ENCODE measurements around the gene HLA-DOB.

HLA-DOB gene

DNA sequence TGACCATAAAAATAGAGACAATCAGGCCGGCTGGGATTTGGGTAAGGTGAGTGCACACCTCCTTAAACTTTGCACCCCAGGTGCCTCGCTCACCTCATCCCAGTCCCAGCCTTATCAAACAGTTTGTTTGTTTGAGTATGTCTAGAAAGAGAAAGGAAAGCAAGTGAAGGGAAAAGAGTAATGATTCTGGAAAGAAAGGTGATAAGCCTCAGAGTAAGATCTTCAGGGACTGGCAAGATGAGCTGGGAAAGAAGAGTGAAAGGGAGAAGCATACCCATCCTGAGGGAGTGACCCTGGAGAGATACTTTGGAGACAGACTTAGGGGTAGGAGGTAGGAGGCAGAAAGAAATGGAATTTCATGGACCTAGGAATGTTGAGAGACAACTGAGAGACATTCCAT lies 20.1 kb upstream of the HLA-DOB start:
- Mint-ChIP-seq H3K36me3 (ENCODE audit: low read depth) (peaks cover 83% of the 10 kb centered on the region), H3K4me1 (ENCODE audit: low read depth) (peaks cover 85% of the 10 kb centered on the region), H3K27ac (peak overlapping the region; percentile 76), H3K4me3 (peak overlapping the region; percentile 88), H3K27me3 (no peaks in the 10 kb centered on the region), H3K9me3 (no peaks in the 10 kb centered on the region)

DNA sequence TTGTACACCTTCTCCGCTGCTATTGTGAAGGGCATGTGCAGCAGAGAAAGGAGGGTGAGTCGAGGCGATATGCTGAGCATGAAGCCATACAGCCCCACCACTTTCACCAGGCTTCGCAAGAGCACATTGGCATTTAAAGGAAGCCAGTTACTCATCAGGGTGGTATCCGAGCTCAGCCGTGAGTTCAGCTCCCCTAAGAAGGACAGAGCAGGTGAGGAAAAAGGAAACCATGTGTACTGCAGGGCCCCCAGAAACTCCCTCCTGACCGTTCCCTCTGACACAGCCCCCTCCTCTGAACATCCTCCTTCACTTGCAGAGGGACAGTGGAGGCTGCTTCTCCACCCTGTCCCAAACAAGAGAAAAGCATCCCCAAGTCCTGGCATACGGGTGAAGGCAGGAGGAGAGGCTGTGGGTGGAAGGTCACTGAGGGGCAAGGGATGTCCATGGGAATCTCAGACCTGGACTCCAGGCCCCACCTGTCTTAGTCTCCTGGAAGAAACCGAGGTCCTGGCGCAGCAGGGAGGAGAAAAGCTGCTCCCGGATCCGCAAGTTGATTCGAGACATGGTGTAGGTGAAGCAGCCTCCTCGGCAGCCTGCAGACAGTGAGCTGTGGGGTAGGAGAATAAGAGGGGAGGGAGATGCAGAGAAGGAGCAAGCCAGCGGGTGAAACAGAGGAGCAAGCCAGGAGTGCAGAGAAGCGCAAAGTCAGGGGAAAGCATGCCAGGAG lies 18.5 kb upstream of the HLA-DOB start:
- H3K9me3 Mint-ChIP-seq, result no peaks in the 10 kb centered on the region
- no peaks in the 10 kb centered on the region for H3K27me3 Mint-ChIP-seq
- H3K4me3 Mint-ChIP-seq, result peak overlapping the region; percentile 88
- peak overlapping the region; percentile 76 for H3K27ac Mint-ChIP-seq
- H3K4me1 Mint-ChIP-seq (ENCODE audit: low read depth), result peaks cover 80% of the 10 kb centered on the region
- H3K36me3 Mint-ChIP-seq (ENCODE audit: low read depth), result peaks cover 83% of the 10 kb centered on the region

DNA sequence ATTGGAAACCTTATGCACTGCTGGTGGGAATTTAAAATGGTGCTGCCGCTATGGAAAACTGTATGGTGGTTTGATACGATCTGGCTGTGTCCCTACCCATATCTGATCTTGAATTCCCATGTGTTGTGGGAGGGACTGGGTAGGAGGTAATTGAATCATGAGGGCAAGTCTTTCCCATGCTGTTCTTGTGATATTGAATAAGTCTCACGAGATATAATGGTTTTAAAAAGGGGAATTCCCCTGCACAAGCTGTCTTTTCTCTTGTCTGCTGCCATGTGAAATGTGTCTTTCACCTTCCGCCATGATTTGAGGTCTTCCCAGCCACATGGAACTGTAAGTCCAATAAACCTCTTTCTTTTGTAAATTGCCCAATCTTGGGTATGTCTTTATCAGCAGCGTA lies 16.9 kb upstream of the HLA-DOB start:
- H3K36me3 Mint-ChIP-seq (ENCODE audit: low read depth), result peaks cover 90% of the 10 kb centered on the region
- no peaks in the 10 kb centered on the region for H3K27me3 Mint-ChIP-seq
- no peaks in the 10 kb centered on the region for H3K9me3 Mint-ChIP-seq
- peak overlapping the region; percentile 88 for H3K4me3 Mint-ChIP-seq
- H3K27ac Mint-ChIP-seq, result peak overlapping the region; percentile 76
- H3K4me1 Mint-ChIP-seq (ENCODE audit: low read depth), result peaks cover 71% of the 10 kb centered on the region

DNA sequence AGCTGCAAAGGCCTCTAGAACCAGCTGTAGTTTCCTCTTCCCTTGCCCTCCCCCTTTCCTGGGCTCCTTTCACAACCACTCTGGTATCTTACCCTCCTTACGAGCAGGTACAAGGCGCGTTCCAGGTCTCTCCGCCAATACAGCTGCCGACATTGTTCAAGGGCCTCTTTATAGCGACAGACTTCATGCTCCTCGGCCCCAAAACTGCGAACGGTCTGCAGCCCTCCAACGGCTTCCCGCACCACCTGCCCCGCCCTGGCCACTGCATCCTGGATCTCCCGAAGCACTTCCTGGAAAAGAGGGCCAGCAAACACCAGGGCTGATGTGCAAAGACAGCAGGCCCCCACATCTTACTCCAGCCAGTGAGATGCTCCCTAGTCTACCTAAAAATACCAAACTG lies 15.7 kb upstream of the HLA-DOB start:
- Mint-ChIP-seq H3K9me3 (no peaks in the 10 kb centered on the region), H3K27me3 (no peaks in the 10 kb centered on the region), H3K4me1 (ENCODE audit: low read depth) (peaks cover 78% of the 10 kb centered on the region), H3K27ac (peak overlapping the region; percentile 53), H3K4me3 (no peak overlapping the region), H3K36me3 (ENCODE audit: low read depth) (peaks cover 97% of the 10 kb centered on the region)

DNA sequence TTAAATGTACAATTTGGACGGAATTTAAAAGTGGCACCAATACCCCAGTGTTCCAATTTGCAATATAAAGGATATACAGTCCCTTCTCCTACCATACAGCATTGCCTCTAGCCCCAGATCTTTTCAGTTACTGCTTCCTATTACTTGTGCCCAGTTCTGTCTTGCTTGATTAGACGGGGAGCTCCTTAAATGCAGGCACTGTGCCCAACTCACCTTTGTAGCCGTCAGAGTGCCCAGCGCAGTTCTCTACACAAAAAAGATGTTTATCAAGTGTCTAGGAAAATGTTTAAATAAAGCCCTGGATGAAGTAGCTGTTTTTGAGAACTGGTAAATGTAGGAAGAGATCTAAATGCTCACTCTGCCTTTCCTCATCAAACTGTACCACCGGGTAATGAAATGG lies 14.1 kb upstream of the HLA-DOB start:
- Mint-ChIP-seq H3K9me3 (no peaks in the 10 kb centered on the region), H3K27me3 (no peaks in the 10 kb centered on the region), H3K4me3 (no peak overlapping the region), H3K27ac (peak overlapping the region; percentile 8), H3K36me3 (ENCODE audit: low read depth) (peaks cover 92% of the 10 kb centered on the region), H3K4me1 (ENCODE audit: low read depth) (peaks cover 76% of the 10 kb centered on the region)

DNA sequence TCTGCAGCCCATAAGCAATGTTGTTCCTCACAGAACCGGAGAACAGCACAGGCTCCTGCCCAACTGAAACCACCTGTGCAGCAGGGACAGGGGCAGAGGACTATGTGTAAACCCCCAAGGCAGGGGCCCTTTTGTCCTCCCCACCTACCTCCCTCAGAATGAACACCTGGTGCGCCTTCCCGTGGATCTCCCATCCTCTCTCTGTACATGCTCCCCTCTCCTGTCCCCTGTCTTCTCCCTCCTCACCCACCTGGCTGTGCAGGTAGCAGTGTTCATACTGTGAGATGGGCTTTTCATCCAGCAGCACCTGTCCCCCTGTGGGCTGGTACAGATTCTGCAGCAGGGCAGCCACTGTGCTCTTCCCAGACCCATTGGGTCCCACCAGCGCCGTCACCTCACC lies 13.2 kb upstream of the HLA-DOB start:
- Mint-ChIP-seq H3K27me3 (no peaks in the 10 kb centered on the region), H3K4me3 (no peak overlapping the region), H3K36me3 (ENCODE audit: low read depth) (peaks cover 83% of the 10 kb centered on the region), H3K4me1 (ENCODE audit: low read depth) (peaks cover 67% of the 10 kb centered on the region), H3K9me3 (no peaks in the 10 kb centered on the region), H3K27ac (peak overlapping the region; percentile 50)

DNA sequence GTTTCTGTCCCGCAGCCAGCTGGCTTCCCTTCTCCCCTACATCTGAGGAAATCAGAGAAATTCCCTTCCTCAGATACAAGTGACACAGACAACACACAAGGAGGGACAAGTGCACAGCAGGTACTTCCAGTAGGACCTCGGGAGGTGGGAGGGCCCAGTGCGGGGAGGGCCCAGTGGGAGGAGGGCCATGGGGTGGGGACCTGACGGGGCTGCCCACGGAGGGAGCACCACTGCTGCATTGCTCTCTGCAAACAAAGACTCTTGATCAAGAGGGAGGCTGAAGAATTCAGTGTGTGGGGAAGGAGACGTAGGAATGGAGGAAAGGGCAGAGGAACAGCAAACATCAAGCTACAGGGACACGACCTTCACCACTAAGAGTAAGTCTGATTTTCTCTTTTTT lies 12.7 kb upstream of the HLA-DOB start:
- Mint-ChIP-seq H3K4me1 (ENCODE audit: low read depth) (peaks cover 61% of the 10 kb centered on the region), H3K9me3 (no peaks in the 10 kb centered on the region), H3K27ac (peak overlapping the region; percentile 80), H3K27me3 (no peaks in the 10 kb centered on the region), H3K36me3 (ENCODE audit: low read depth) (peaks cover 78% of the 10 kb centered on the region), H3K4me3 (no peak overlapping the region)

DNA sequence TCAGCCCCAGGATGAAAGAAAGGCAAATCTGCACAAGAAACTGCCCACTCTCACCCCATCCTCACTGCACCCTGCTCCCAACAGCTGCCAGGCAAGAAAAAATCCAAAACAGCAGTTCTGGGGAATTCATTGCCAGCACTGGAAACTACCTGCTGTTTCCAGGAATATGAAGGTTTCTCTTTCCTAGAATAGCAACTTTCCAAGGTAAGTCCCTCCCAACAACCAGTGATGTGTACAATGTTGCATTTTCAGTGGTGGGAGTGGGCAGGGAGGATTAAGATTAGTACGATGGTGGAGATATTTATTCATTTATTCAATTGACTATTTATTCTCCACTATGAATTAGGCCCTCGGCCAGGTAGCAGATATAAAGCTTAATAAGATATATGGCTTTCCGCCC lies 10.2 kb upstream of the HLA-DOB start:
- peak overlapping the region; percentile 71 for H3K27ac Mint-ChIP-seq
- H3K27me3 Mint-ChIP-seq, result no peaks in the 10 kb centered on the region
- H3K4me1 Mint-ChIP-seq (ENCODE audit: low read depth), result peaks cover 38% of the 10 kb centered on the region
- H3K9me3 Mint-ChIP-seq, result no peaks in the 10 kb centered on the region
- H3K36me3 Mint-ChIP-seq (ENCODE audit: low read depth), result peaks cover 53% of the 10 kb centered on the region
- no peak overlapping the region for H3K4me3 Mint-ChIP-seq

DNA sequence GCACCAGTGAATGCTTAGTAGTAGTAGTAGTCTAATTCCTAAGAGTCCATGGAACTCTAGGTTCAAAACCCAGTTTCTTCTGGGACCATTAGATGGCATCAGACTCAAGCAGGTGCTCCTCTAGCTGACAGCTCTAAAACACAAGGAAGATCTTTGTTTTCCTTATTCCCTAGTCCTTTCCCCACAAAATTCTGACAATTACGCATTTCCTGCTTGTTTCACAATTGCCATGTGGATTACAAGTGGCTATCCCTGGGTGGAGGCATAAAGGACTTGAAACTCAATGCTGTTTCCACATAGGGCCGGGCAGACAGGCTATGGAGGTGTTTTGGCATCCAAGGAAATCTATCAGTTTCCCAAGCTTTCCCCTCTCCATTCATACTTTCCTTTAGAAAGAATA lies 9.2 kb upstream of the HLA-DOB start:
- Mint-ChIP-seq H3K4me3 (no peak overlapping the region), H3K9me3 (no peaks in the 10 kb centered on the region), H3K27ac (peak overlapping the region; percentile 71)

DNA sequence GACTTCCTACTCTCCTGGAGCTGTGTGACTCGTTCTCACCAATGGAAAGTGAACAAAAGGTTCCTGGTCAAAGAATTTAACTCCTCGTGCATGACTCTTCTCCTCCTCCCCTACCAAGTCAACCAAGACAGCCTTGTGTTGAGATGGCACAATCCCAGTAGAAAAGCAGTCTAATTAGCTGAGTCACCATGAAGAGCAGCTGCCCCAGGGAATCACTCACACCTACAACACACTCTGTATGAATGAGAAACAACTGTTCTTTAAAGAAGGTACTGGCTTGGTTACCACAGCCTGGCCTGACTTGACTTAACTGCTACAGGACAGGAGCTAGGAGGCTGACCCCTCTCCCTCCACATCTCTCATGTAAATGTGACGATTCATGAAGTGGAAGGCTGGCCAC lies 2.9 kb upstream of the HLA-DOB start:
- Mint-ChIP-seq H3K27me3 (no peaks in the 10 kb centered on the region), H3K27ac (peak overlapping the region; percentile 66), H3K4me3 (no peak overlapping the region), H3K36me3 (ENCODE audit: low read depth) (no peaks in the 10 kb centered on the region), H3K4me1 (ENCODE audit: low read depth) (peaks cover 35% of the 10 kb centered on the region), H3K9me3 (no peaks in the 10 kb centered on the region)

More for the DNA sequence above, 9.2 kb upstream of the HLA-DOB start:
- Mint-ChIP-seq H3K36me3 (ENCODE audit: low read depth) (peaks cover 43% of the 10 kb centered on the region), H3K4me1 (ENCODE audit: low read depth) (peaks cover 38% of the 10 kb centered on the region), H3K27me3 (no peaks in the 10 kb centered on the region)

DNA sequence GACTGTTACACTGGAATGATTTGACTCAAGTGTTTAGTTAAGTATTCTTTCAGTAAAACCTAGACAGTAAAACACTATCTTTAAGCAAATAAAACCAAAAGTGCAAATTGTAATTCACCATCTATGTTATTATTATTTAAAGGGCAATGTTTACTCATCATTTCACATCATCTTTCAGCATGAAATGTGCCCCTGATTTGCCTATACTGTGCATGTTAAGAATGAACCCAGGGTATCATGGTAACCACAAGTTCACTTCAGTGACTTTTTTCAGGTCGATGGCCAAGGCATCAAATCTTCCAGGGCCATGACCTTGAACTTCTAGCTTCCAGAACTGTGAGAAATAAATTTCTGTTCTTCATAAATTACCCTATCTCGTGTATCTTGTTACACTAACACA lies 2.1 kb upstream of the HLA-DOB start:
- peaks cover 35% of the 10 kb centered on the region for H3K4me1 Mint-ChIP-seq (ENCODE audit: low read depth)
- H3K9me3 Mint-ChIP-seq, result no peaks in the 10 kb centered on the region
- no peak overlapping the region for H3K4me3 Mint-ChIP-seq
- no peaks in the 10 kb centered on the region for H3K27me3 Mint-ChIP-seq
- H3K36me3 Mint-ChIP-seq (ENCODE audit: low read depth), result no peaks in the 10 kb centered on the region
- peak overlapping the region; percentile 16 for H3K27ac Mint-ChIP-seq

DNA sequence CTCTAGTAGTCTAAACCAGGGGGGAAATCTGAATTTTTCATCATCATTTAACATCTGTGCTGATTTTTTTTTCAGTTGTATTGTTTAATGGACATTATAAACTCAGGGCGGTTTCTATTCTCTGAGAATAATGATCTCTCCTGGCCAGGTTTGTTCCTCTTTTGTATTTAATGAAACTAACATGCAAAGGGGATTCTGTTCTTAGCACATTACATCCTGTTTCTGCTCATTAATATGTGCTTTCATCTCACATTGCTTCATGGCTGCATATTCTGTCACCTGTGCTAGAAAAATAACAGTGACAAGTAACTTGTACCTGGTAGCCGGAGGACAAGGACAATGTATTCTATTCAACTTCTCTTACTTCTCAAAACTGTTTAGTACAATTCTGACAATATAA lies 806 bp downstream of the HLA-DOB start:
- Mint-ChIP-seq H3K4me1 (ENCODE audit: low read depth) (peaks cover 27% of the 10 kb centered on the region), H3K36me3 (ENCODE audit: low read depth) (no peaks in the 10 kb centered on the region), H3K27me3 (no peaks in the 10 kb centered on the region), H3K9me3 (no peaks in the 10 kb centered on the region), H3K27ac (peak overlapping the region; percentile 17), H3K4me3 (peak overlapping the region; percentile 66)

DNA sequence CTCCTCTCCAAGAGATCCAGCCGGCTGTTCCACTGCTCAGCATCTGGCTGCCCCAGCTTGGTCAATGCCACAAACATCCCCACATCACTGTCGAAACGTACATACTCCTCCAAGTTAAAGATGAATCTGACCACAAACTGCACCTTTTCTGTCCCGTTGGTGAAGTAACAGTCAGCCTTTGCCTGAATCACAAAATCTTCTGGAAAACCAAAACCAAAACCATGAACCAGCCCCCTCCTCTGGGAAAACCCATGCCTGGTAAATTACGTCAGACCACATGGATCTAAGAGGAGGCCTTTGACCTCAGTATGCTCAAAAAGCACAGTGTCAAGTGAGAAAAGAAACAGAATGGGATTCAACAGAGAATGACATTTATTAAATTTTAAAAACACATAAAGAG lies 1.7 kb downstream of the HLA-DOB start:
- no peaks in the 10 kb centered on the region for H3K27me3 Mint-ChIP-seq
- H3K4me3 Mint-ChIP-seq, result peak overlapping the region; percentile 66
- no peaks in the 10 kb centered on the region for H3K9me3 Mint-ChIP-seq
- peak overlapping the region; percentile 69 for H3K27ac Mint-ChIP-seq
- no peaks in the 10 kb centered on the region for H3K36me3 Mint-ChIP-seq (ENCODE audit: low read depth)
- H3K4me1 Mint-ChIP-seq (ENCODE audit: low read depth), result peaks cover 19% of the 10 kb centered on the region

DNA sequence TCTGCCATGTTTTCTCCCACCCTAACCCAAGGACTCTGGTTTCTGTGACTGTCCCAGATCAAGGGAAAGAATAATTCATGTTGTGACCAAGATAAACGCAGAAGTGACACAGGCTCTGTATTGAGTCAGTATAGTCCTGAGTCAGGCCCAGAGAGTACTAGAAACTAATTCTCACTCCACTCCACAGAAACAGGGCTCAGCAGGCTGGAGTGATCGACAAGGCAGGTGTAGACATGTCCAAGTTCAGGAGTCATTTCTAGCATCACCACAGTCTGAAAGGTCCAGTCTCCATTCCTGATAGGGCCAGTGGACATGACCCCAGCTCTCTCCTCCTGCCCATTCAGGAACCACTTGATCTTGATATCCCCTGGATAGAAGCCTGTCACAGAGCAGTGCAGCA lies 2.7 kb downstream of the HLA-DOB start:
- Mint-ChIP-seq H3K36me3 (ENCODE audit: low read depth) (no peaks in the 10 kb centered on the region), H3K4me1 (ENCODE audit: low read depth) (peaks cover 10% of the 10 kb centered on the region), H3K4me3 (no peak overlapping the region), H3K27ac (no peak overlapping the region), H3K27me3 (no peaks in the 10 kb centered on the region), H3K9me3 (no peaks in the 10 kb centered on the region)

DNA sequence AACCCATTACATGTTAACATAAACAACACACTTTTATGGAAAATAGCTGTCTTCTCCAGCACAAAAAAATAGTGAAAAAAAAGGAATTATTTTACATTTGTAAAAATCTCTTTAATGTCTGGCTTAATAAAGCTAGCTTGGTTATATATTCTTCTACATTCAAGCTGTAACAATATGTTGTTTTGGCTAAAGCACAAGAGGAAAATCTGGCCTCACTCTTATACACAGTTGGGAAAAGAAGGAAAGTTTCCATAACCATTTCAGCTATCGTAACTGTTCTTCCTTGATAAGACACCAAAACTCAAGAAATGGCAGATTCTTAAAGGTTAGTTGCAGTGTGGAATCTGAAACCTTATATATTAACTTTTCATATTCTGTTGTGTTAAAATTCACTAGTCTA lies 7.6 kb downstream of the HLA-DOB start:
- H3K9me3 Mint-ChIP-seq, result no peaks in the 10 kb centered on the region
- no peak overlapping the region for H3K4me3 Mint-ChIP-seq
- no peak overlapping the region for H3K27ac Mint-ChIP-seq
- peaks cover 19% of the 10 kb centered on the region for H3K27me3 Mint-ChIP-seq
- no peaks in the 10 kb centered on the region for H3K36me3 Mint-ChIP-seq (ENCODE audit: low read depth)
- no peaks in the 10 kb centered on the region for H3K4me1 Mint-ChIP-seq (ENCODE audit: low read depth)

DNA sequence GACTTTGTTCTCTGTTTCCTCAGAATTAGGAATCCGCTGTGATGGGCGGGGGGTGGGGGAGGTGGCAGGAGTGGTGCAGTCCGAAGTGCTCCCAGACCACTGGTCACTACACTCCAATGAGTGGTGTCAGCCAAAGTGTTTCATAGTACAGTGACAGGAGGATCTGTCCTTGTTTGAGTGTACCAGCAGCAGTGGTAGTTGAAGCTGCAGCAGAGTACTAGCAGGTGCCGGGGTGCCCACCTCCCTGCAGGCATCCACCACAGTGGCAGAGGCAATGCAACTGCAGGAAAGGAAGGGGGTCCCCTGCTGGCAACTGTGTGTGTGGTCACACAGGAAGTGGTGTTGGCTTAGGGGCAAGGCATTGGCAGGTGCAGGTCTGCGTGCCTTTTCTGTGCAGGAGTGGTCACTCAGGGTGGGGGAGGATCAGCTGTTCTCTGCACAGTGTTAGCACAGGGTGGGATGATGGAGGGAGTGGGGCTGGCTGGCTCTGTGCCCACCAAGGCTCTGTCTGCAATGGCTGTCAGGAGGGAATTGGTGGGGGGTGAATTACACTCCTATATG lies 9.7 kb downstream of the HLA-DOB start:
- no peaks in the 10 kb centered on the region for H3K4me1 Mint-ChIP-seq (ENCODE audit: low read depth)
- no peaks in the 10 kb centered on the region for H3K36me3 Mint-ChIP-seq (ENCODE audit: low read depth)
- no peak overlapping the region for H3K4me3 Mint-ChIP-seq
- no peaks in the 10 kb centered on the region for H3K9me3 Mint-ChIP-seq
- H3K27me3 Mint-ChIP-seq, result peaks cover 37% of the 10 kb centered on the region
- no peak overlapping the region for H3K27ac Mint-ChIP-seq
